SIG-M5 (cell line): ENCODE results near the gene SGK2.

Experiments
- DNase-seq: peaks from one replicate; lab custom pipeline; 2025; lab: John Stamatoyannopoulos, UW

SGK2 gene

DNA sequence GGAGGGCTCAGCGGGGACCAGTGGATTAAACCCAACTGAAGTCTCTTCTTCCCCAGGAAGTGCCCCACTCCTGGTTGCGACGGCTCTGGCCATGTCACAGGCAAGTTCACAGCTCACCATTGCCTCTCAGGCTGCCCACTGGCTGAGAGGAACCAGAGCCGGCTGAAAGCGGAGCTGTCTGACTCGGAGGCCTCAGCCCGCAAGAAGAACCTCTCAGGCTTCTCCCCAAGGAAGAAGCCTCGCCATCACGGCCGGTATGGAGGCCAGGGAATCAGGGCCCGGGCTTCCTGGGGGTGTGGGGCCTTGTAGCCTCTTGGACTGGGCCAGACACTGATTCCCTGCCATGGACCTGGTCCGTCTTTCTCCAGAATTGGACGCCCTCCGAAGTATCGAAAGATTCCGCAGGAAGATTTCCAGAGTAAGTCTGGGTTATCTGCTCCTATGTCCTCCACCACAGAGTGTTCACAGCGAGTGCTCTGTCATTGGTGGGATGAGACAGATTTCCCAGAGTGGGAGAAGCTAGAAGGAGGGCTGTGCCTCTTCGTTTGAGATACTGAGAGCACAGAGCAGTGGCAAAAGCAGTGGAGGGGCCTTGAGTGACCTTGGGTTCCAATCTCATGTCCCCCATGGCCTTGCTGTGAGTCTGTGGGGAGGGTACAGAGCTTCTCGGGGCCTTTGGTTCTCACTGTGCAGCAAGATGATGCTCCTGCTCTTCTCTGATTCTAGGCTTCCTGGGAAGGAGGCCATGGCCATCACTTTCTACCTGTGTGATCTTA is 22.6 kb upstream of the SGK2 start:
- DNase-seq, result no peak

DNA sequence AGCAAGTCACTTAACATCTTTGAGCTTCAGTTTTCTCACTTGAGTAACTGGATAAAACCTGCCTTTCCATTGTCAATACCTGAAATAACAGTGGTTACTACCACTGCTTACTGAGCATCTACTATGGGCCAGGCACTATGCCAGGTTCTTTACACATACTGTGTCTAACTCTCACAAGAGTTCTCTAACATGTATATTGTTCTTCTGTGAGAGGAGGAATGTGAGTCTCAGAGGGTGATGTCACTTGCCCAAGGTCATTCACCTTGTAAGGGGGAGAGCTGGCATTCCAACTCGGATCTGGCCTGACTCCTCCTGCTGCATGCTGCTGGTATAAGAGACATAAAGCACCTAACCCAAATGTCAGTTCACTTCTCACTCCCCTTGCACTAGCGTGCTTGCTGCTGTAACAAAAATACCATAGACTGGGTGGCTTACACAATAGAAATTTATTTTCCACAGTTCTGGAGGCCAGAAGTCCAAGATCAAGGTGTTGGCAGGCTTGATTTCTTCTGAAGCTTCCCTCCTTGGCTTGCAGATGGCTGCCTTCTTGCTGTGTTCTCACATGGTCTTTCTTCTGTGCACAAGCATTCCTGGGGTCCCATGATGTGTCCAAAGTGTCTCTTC is 21.9 kb upstream of the SGK2 start:
- DNase-seq, result no peak

GRCh38 chr20:43537921-43538877 is 20.6 kb upstream of the SGK2 start:
- DNase-seq, result no peak

- DNase-seq, result no peak
These were observed 19.7 kb upstream of the SGK2 start for GRCh38 chr20:43538878-43539700.

DNA sequence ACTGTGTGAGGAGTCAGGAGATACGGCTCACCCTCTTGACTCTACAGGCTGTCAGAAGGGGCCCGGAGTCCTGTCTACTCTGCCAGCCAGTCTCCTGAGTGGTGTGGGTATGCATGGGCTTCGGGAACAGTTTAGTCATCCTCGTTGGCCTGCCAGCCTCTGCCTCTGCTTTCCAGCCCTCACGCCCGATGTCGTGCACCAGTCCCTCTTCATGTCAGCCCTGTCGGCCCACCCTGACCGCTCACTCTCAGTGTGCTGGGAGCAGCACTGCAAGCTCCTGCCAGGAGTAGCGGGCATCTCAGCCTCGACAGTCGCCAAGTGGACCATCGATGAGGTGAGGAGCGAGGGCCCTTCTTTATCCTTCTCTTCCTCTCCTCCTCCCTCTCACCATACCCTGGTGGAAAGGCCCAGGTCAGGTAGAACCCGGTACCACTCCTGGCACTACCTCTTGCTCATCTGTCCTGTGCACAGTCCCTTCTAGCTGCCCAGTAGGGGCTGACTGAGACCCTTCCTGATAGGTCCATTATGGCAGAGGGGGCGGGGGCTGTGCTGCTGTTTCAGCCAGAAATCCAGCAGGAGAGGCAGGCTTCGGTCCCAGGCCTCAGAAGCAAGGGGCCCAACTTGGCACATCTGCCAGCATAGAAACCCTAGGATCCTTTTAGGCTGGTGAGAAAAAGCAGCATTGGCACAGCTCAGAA is 18.7 kb upstream of the SGK2 start:
- DNase-seq, result no peak

DNA sequence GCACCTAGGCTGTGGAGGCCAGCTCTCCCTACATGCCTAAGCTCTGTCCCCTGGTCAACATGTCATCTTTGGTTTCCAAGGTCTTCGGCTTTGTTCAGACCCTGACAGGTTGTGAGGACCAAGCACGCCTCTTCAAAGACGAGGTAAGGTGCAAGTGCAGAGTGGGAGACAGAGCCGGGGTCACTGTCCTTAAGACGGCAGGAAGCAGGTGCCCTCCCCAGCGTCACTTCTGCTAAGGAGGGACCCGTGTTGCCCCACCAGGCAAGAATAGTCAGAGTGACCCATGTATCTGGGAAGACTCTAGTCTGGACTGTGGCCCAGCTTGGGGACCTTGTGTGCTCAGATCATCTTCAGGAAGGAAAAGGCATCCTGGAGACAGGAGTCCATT is 18.2 kb upstream of the SGK2 start:
- no peak for DNase-seq

DNA sequence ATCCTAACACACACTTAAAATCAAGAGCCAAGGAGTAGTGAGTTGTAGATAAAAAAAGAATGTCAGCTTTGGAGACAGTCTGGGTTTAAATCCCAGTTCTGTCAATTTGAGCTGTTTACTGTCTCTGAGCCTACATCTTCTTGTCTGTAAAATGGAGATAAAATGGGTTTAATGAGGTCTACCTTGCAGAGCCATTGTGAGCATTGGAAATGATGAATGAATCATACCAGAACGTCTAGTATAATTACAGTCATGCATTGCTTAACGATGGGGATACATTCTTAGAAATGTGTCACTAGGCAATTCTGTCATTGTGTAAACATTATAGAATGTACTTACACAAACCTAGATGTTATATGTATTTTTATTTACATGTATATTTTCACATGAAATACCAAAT is 17.6 kb upstream of the SGK2 start:
- DNase-seq, result no peak

DNA sequence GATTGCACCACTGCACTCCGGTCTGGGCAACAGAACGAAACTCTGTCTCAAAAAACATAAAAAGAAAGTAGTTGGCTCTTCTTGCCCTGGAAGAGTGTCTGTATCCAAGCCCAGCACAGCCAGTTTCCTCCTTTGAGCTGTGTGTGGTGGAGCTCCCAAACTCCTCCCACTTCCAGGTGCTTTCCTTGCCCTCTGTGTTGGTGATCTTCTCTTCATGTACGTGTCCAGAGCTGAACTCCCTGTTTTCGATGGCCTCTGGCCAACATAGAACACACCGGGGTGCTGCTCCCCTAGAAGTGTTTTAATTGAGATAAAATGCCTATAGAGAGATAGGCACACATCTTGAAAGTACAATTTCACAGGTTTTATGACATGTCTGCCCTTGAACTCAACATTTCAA is 16.7 kb upstream of the SGK2 start:
- DNase-seq, result no peak

GRCh38 chr20:43542674-43543073 is 16.2 kb upstream of the SGK2 start:
- no peak for DNase-seq

GRCh38 chr20:43543138-43543537 is 15.7 kb upstream of the SGK2 start:
- no peak for DNase-seq

DNA sequence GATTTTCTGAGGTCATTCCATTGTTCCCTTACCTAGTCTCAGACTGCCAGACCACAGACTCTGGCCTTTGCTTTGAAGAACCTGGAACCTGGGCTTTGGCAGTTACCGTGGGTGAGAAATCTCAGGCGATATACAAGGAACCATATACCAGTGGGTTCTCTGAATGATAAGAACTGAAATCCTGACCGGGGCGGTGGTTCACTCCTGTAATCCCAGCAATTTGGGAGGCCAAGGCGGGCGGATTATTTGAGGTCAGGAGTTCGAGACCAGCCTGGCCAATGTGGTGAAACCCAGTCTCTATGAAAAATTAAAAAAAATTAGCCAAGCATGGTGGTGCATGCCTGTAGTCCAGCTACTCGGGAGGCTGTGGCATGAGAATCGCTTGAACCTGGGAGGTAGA is 14.3 kb upstream of the SGK2 start:
- DNase-seq, result no peak

DNA sequence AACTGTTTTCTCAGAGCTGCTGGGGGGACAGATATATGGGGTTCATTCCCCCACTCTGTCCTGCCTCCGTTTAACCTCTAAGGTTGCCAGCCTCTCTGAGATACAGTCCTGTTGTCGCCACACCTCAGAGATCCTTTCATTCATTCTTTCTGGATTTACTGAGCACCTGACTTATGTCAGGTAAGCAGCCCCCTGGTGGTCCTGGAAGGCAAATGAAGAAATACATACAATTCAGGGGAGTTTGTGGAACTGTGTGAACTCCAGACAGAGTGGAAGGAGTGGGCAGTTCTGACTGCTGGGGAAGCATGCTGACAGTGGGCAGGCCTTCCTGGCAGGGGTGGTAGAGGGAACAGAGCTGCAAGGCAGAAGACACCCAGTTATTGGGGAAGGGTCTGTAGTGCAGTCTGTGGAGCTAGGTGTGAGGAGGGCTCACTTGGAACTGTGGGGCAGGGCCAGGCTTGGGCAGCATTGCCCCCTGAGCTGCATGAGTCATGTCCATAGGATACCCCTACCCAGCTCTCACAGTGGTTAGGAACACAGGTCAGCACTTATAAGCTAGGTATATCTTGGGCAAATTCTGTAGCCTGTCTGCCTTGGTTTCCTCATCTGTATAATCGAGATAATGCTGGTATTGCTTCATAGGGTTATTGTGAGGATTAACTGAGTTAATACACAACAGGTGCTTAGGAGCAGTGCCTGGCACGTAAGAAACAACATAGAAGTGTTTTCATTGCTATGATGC is 12.8 kb upstream of the SGK2 start:
- DNase-seq, result no peak

DNA sequence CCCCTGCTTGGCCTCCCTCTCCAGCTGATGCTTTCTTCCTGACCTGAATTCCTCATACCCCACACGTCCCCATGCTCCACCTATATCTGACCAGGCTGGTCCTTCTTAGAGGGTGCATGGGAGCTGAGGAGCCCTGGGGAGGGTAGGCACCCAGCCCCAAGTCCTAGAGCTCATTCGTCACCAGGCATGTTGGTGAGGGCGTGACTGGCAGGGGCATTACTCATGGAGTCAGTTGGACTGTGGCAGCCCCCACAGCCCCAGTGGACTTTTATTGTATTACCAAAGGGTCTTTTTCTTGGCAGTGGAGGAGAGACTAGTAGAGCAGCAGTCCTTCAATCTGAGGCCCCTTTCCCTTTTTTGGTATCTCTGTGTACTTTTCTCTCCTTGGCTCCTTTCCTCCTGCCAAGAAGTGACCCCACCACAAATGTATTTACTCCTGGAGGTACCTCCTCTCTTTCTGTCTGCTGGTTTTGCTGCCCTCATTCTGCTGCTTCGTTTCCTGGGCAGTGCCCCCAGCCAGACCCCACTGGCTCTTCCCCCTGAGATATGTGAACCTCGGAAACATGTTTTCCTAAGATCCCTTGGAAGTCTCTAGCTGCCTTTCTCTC is 10.4 kb upstream of the SGK2 start:
- DNase-seq, result no peak

DNA sequence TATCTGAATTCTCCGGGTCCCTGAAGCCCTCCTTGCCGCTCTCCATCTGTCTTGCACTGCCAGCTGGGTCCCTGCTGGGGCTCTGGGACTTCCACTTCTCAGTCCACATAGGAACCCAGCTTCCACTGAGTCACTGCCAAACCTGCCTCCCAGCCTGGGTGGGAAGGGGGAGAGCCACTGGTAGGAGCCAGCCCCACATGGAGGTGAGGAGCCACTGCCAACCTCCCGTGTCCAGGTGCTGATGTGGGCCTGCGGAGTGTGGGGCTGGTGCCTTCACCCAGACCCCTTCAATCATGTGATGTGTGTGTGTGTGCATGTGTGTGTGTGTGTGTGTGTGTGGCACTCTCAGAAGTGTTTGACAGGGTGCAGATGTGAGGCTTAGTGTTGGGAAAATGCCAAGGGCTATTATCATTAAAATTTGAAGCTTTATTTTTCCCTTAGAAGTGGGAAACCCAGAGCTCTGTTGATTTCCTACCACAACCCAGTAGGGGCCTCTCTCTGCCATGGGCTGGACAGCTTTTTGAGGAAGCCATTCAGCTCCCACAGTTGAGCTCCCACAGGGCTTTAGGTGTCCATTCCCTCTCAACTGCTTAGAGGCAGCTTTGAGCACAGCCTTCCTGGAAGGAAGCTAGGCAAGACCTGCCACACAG is 9.3 kb upstream of the SGK2 start:
- no peak for DNase-seq

- no peak for DNase-seq
These were observed 8.4 kb upstream of the SGK2 start for GRCh38 chr20:43550456-43550855.

DNA sequence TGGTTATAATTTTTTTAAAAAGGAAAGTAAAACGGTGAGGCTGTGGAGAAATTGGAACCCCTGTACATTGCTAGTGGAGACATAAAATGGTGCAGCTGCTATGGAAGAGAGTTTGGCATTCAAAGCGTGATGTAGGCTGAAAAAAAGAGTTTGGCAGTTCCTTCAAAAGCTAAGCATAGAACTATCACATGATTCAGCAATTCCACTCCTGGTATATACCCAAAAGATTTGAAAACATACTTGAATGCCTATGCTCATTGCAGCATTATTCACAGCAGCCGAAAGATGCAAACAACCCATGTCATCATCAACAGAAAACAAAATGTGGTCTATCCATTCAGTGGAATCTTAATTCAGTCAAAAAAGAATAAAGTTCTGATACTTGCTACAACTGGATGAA is 4.5 kb upstream of the SGK2 start:
- no peak for DNase-seq

- no peak for DNase-seq
These were observed 540 bp downstream of the SGK2 start for GRCh38 chr20:43559147-43559987.

GRCh38 chr20:43560974-43561373 is 2.1 kb downstream of the SGK2 start:
- no peak for DNase-seq

- DNase-seq, result no peak
These were observed 4.6 kb downstream of the SGK2 start for GRCh38 chr20:43563429-43563828.
